ENCODE measurements around the gene FCN1. TPM values are rescaled to one million over a fixed set of nuclear protein-coding genes. Genes with fewer than 3 reads are reported as not detected.

The FCN1 gene
- polyA plus RNA-seq, 1 donor (not counting 4 experiments of a cell fraction or from before 2014, with no cell fraction given) = not detected

DNA sequence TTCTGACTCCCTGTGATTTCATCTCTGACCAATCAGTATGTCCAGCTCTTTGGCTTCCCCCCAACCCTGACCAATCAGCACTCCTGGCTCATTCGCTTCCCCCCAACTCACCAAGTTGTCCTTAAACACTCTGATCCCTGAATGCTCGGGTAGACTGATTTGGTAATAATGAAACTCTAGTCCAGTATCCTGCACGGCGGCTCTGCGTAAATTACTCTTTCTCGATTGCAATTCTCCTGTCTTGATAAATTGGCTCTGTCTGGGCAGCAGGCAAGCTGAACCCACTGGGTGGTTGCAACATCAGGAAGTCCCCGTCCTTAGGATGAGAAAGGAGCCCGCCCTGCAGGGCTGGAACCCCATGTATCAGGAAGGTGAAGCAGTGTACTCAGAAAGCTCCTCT is 26.7 kb downstream of the FCN1 start:
- H3K27ac ChIP-seq (ENCODE audit: control insufficient read depth, insufficient read depth, low read length) = no peak overlapping the region
- H3K4me3 ChIP-seq (ENCODE audit: control insufficient read depth in 2 of 3, extremely low read depth in 1 of 3, insufficient read depth in 2 of 3, low read depth in 1 of 3, low read length in 3 of 3) = no peak overlapping the region
- no peaks in the 10 kb centered on the region for H3K9me3 ChIP-seq (ENCODE audit: control insufficient read depth, low read depth, low read length)
- no peak overlapping the region for H2AFZ ChIP-seq (ENCODE audit: control insufficient read depth, low read length)
- H3K36me3 ChIP-seq (ENCODE audit: control insufficient read depth in 2 of 2, extremely low read depth in 1 of 2, insufficient read depth in 2 of 2, low read length in 2 of 2) = no peaks in the 10 kb centered on the region
- no peaks in the 10 kb centered on the region for H3K4me1 ChIP-seq (ENCODE audit: control insufficient read depth, extremely low read depth, insufficient read depth, low read length)
- H3K9me1 ChIP-seq (ENCODE audit: control insufficient read depth, extremely low read depth, insufficient read depth, low read length) = no peaks in the 10 kb centered on the region
- no peaks in the 10 kb centered on the region for H3K27me3 ChIP-seq (ENCODE audit: control insufficient read depth, extremely low read depth, insufficient read depth, low read length)
- H3K79me2 ChIP-seq (ENCODE audit: control insufficient read depth, insufficient read depth, low read length) = no peaks in the 10 kb centered on the region
- no peak for DNase-seq (ENCODE audit: low read depth, low spot score)
- no peak for TF ChIP-seq EZH2 (IDR thresholded peaks at IDR 0.05; ENCODE audit: low read length)
- TF ChIP-seq, protein P1, sequence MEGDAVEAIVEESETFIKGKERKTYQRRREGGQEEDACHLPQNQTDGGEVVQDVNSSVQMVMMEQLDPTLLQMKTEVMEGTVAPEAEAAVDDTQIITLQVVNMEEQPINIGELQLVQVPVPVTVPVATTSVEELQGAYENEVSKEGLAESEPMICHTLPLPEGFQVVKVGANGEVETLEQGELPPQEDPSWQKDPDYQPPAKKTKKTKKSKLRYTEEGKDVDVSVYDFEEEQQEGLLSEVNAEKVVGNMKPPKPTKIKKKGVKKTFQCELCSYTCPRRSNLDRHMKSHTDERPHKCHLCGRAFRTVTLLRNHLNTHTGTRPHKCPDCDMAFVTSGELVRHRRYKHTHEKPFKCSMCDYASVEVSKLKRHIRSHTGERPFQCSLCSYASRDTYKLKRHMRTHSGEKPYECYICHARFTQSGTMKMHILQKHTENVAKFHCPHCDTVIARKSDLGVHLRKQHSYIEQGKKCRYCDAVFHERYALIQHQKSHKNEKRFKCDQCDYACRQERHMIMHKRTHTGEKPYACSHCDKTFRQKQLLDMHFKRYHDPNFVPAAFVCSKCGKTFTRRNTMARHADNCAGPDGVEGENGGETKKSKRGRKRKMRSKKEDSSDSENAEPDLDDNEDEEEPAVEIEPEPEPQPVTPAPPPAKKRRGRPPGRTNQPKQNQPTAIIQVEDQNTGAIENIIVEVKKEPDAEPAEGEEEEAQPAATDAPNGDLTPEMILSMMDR (optimal IDR thresholded peaks at IDR 0.05 in 1 of 3, IDR thresholded peaks at IDR 0.05 in 1 of 3, conservative IDR thresholded peaks at IDR 0.05 in 1 of 3; ENCODE audit: extremely low read depth in 1 of 3, insufficient read depth in 2 of 3, low read length in 3 of 3) = no peak
- FAIRE-seq = no peak
- dilution Hi-C loops (cut with MboI; ENCODE audit: extremely low pct_ligation_motif_present, low sequenced_read_pairs) = no loop called here
- H3K9ac ChIP-seq (ENCODE audit: control insufficient read depth, extremely low read depth, insufficient read depth, low read length) = no peak overlapping the region
- no peaks in the 10 kb centered on the region for H4K20me1 ChIP-seq (ENCODE audit: control insufficient read depth, extremely low read depth, insufficient read depth, low read length)
- no peak overlapping the region for H3K4me2 ChIP-seq (ENCODE audit: control insufficient read depth, extremely low read depth, insufficient read depth, low read depth, low read length)

DNA sequence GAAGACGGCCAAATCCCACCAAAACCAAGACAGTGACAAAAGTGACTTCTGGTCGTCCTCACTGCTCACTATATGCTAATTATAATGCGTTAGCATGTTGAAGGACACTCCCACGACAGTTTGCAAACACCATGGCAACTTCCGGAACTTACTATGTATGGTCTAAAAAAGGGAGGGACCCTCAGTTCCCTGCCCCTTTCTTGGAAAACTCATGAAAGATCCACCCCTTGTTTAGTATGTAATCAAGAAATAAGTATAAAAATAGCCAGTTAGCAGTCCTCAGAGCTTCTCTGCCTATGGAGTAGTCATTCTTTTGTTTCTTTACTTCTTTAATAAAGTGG is 27.6 kb downstream of the FCN1 start:
- no peak overlapping the region for H3K4me2 ChIP-seq (ENCODE audit: control insufficient read depth, extremely low read depth, insufficient read depth, low read depth, low read length)
- DNase-seq (ENCODE audit: low read depth, low spot score) (no peak), FAIRE-seq (no peak)
- no peaks in the 10 kb centered on the region for H3K79me2 ChIP-seq (ENCODE audit: control insufficient read depth, insufficient read depth, low read length)
- dilution Hi-C loops (cut with MboI; ENCODE audit: extremely low pct_ligation_motif_present, low sequenced_read_pairs) = no loop called here
- no peaks in the 10 kb centered on the region for H3K9me3 ChIP-seq (ENCODE audit: control insufficient read depth, low read depth, low read length)
- no peak overlapping the region for H3K27ac ChIP-seq (ENCODE audit: control insufficient read depth, insufficient read depth, low read length)
- no peaks in the 10 kb centered on the region for H3K36me3 ChIP-seq (ENCODE audit: control insufficient read depth in 2 of 2, extremely low read depth in 1 of 2, insufficient read depth in 2 of 2, low read length in 2 of 2)
- H3K4me3 ChIP-seq (ENCODE audit: control insufficient read depth in 2 of 3, extremely low read depth in 1 of 3, insufficient read depth in 2 of 3, low read depth in 1 of 3, low read length in 3 of 3) = no peak overlapping the region
- H3K9me1 ChIP-seq (ENCODE audit: control insufficient read depth, extremely low read depth, insufficient read depth, low read length) = no peaks in the 10 kb centered on the region
- no peaks in the 10 kb centered on the region for H3K4me1 ChIP-seq (ENCODE audit: control insufficient read depth, extremely low read depth, insufficient read depth, low read length)
- no peaks in the 10 kb centered on the region for H4K20me1 ChIP-seq (ENCODE audit: control insufficient read depth, extremely low read depth, insufficient read depth, low read length)
- H3K27me3 ChIP-seq (ENCODE audit: control insufficient read depth, extremely low read depth, insufficient read depth, low read length) = no peaks in the 10 kb centered on the region
- no peak overlapping the region for H3K9ac ChIP-seq (ENCODE audit: control insufficient read depth, extremely low read depth, insufficient read depth, low read length)
- H2AFZ ChIP-seq (ENCODE audit: control insufficient read depth, low read length) = no peak overlapping the region
- TF ChIP-seq, protein P1 (optimal IDR thresholded peaks at IDR 0.05 in 1 of 3, IDR thresholded peaks at IDR 0.05 in 1 of 3, conservative IDR thresholded peaks at IDR 0.05 in 1 of 3; ENCODE audit: extremely low read depth in 1 of 3, insufficient read depth in 2 of 3, low read length in 3 of 3) = no peak
- TF ChIP-seq EZH2 (IDR thresholded peaks at IDR 0.05; ENCODE audit: low read length) = no peak

Measured in keratinocyte (primary cell).